Endodermal cell (in vitro differentiated cells): Measurements from ENCODE around the gene ASXL2. TPM values are rescaled to one million over a fixed set of nuclear protein-coding genes. Genes with fewer than 3 reads are reported as not detected.

Experiments
- DNase-seq: peaks from one replicate; pipeline ENCODE4 v3.0.0-alpha.2; 2017
- H3K27ac ChIP-seq: 2 replicates; pipeline ENCODE4 v1.5.1; 2013; ENCODE audit warnings: mild to moderate bottlenecking, low read depth, low read length, moderate library complexity
- H3K27me3 ChIP-seq: 2 replicates; pipeline ENCODE4 v1.6.1; 2013; ENCODE audit warnings: mild to moderate bottlenecking, low read length, moderate library complexity; ENCODE audit not compliant: insufficient read depth, control insufficient read depth, poor library complexity, severe bottlenecking
- H3K36me3 ChIP-seq: 2 replicates; pipeline ENCODE4 v1.7.0; 2013; ENCODE audit warnings: mild to moderate bottlenecking, low read length, moderate library complexity; ENCODE audit not compliant: control insufficient read depth, insufficient read depth
- H3K4me1 ChIP-seq: one replicate; pipeline ENCODE4 v1.7.0; 2013; ENCODE audit warnings: low read length; ENCODE audit not compliant: control insufficient read depth, insufficient read depth
- H3K4me3 ChIP-seq: 2 replicates; pipeline ENCODE4 v1.5.1; 2013; ENCODE audit warnings: mild to moderate bottlenecking, low read length, moderate library complexity
- H3K9ac ChIP-seq: 2 replicates; pipeline ENCODE4 v1.6.1; 2013; ENCODE audit warnings: mild to moderate bottlenecking, low read length, moderate library complexity; ENCODE audit not compliant: poor library complexity, severe bottlenecking; ENCODE audit errors: extremely low read depth
- H3K9me3 ChIP-seq: 2 replicates; pipeline ENCODE4 v1.6.1; 2013; ENCODE audit warnings: mild to moderate bottlenecking, low read length, moderate library complexity; ENCODE audit not compliant: control insufficient read depth
- H3K27ac Mint-ChIP-seq: 2 replicates; pipeline ENCODE4 v1.8.0; 2020; ENCODE audit warnings: mixed read lengths
- H3K27me3 Mint-ChIP-seq: 2 replicates; pipeline ENCODE4 v1.8.0; 2021; ENCODE audit warnings: mild to moderate bottlenecking, mixed read lengths; ENCODE audit not compliant: insufficient read depth
- H3K36me3 Mint-ChIP-seq: 2 replicates; pipeline ENCODE4 v1.8.0; 2020; ENCODE audit warnings: low read depth, mixed read lengths
- H3K4me1 Mint-ChIP-seq: 2 replicates; pipeline ENCODE4 v1.8.0; 2020; ENCODE audit warnings: mixed read lengths
- H3K4me3 Mint-ChIP-seq: 2 replicates; pipeline ENCODE4 v1.8.0; 2020; ENCODE audit warnings: mild to moderate bottlenecking, moderate library complexity, mixed read lengths
- H3K9me3 Mint-ChIP-seq: 2 replicates; pipeline ENCODE4 v1.8.0; 2020; ENCODE audit warnings: mild to moderate bottlenecking, mixed read lengths
- CTCF ChIP-seq: fragments of 200-600 bp; sonication (generic); conservative IDR thresholded peaks from 2 replicates; pipeline ENCODE4 v1.5.0; 2021; ENCODE audit warnings: antibody characterized with exemption, mild to moderate bottlenecking
- WGBS, 2 experiments: methylation state at CpG; one replicate each; pipeline versions ENCODE4 v1.1.5 to v1.1.7; 2013; ENCODE audit warnings: missing lambda C conversion rate in 2 of 2, mixed read lengths in 1 of 2; ENCODE audit not compliant: insufficient coverage in 1 of 2, insufficient read length in 1 of 2; 5-methylcytosine and 5-hydroxymethylcytosine counted together
- total RNA-seq, 2 donors: library from RNA; stranded (reverse); fragmentation: NEBNext Ultra II Directional in 1 of 2; extraction: Animal tissue kit (Norgen Biotek cat#: 25700) in 1 of 2; gene quantifications; 2 replicates in 1 of 2; 3 replicates in 1 of 2; pipeline ENCODE4 v1.2.1, GENCODE V29; 2021

Gene ASXL2
- total RNA-seq, 2 donors from 2014 or later: 33.2 to 41.7 TPM

DNA sequence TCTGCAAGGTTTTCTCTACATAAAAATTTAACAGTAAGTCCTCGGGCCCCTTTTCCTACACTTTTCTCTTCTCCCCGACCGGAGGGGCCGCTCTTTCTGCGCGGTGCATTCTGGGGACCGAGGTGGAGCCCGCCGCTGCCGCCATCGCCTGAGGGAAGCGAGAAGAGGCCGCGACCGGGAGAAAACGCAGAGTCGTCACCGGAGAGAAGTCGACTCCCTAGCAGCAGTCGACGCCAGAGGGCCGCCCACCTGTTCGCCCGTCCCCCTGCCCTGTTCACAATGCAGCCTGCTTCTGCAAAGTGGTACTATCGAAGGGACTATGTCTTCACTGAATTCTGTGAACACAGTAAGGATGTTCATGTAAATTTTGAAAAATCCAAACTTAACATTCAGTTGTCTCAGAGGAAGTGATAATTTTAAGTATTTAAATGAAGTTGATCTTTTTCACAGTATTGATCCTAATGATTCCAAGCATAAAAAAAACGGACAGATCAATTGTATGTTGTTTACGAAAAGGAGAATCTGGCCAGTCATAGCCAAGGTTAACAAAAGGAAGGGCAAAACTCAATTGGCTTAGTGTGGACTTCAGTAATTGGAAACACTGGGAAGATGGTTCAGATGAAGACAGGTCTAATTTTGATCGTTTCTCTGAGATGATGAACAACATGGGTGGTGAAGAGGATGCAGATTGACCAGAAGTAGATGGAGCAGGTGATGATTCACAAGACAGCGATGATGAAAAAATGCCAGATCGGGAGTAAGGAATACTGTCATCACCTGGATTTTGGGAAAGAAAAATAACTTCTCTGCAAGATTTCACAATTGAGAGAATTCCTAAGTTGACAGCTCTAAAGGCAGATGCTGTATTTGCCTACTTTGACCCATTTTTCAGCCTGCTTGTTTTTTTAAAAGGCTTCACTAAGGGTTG lies 55.8 kb downstream of the ASXL2 start:
- peaks cover 11% of the 10 kb centered on the region for H3K9me3 ChIP-seq
- H3K4me1 Mint-ChIP-seq: peaks cover 15% of the 10 kb centered on the region
- DNase-seq: peak; percentile 90
- peak overlapping the region; percentile 24 for H3K27ac Mint-ChIP-seq
- peaks cover 8% of the 10 kb centered on the region for H3K4me1 ChIP-seq
- H3K4me3 Mint-ChIP-seq: peak overlapping the region; percentile 21
- peak; percentile 44 for TF ChIP-seq CTCF
- WGBS, 2 experiments: 93 to 94% methylated on average over 23 to 30 of the region's 30 CpGs
- peaks cover 5% of the 10 kb centered on the region for H3K36me3 ChIP-seq
- H3K27ac ChIP-seq: no peak overlapping the region
- H3K9me3 Mint-ChIP-seq: no peaks in the 10 kb centered on the region
- no peak overlapping the region for H3K9ac ChIP-seq
- no peaks in the 10 kb centered on the region for H3K27me3 ChIP-seq
- H3K36me3 Mint-ChIP-seq: peaks cover 16% of the 10 kb centered on the region
- no peak overlapping the region for H3K4me3 ChIP-seq
- H3K27me3 Mint-ChIP-seq: no peaks in the 10 kb centered on the region

DNA sequence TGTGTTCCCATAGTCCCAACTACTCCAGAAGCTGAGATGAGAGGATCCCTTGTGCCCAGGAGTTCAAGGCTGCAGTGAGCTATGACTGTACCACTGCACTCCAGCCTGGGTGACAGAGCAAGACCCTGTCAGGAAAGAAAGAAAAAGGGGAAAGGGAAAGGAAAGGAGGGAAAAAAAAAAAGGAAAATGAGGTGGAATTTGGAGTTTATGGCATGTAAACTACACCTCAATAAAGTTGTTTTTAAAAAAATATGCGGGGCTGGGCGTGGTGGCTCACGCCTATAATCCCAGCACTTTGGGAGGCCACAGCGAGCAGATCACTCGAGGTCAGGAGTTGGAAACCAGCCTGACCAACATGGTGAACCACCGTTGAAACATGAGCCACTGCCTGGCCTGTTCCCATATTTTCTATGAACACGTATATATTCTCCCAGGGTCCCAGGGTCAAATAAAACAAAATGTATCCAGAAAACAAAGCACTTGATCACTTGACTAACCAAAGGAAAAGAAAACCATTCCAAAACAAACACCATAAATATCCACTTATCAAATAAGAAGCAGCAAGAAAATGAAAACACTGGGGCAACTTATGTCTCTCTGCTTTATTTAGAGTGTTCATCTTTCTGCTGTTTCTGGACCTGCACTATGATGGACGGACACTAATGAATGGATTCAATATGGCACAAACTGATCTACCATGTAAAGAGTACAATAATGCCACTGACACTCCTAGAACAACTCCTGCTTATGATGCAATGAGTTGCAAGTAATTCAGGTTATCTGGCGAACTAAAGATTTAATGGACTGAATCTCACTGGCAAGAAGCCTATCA lies 56.8 kb downstream of the ASXL2 start:
- Histone ChIP-seq H3K9ac (no peak overlapping the region), H3K4me1 (peaks cover 8% of the 10 kb centered on the region), H3K36me3 (peaks cover 5% of the 10 kb centered on the region), H3K4me3 (no peak overlapping the region), H3K9me3 (peaks cover 11% of the 10 kb centered on the region), H3K27ac (no peak overlapping the region), H3K27me3 (no peaks in the 10 kb centered on the region)
- DNase-seq: no peak
- WGBS, 2 experiments: 91 to 98% methylated on average over 7 to 9 of the region's 9 CpGs
- TF ChIP-seq CTCF: no peak
- Mint-ChIP-seq H3K9me3 (no peaks in the 10 kb centered on the region), H3K4me3 (no peak overlapping the region), H3K36me3 (peaks cover 18% of the 10 kb centered on the region), H3K27me3 (no peaks in the 10 kb centered on the region), H3K4me1 (peaks cover 13% of the 10 kb centered on the region), H3K27ac (no peak overlapping the region)

DNA sequence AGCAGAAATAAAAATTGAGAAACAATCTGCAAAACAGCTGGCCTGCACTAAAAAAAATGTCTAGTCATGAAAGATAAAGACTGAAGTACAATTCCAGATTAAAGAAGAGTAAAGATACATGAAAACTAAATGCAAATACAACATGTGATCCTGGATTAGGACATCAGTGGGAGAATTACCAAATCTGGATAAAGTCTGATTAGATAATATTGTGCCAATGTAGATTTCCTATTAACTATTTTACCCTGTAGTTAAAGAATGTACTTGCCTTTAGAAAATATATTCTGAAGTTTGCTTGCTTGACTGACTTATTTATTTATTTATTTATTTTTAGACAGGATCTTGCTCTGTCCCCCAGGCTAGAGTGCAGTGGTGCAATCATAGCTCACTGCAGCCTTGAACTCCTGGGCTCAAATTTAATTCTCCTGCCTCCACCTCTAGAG lies 58.7 kb downstream of the ASXL2 start:
- H3K36me3 ChIP-seq: peaks cover 5% of the 10 kb centered on the region
- no peaks in the 10 kb centered on the region for H3K4me1 ChIP-seq
- Mint-ChIP-seq H3K4me3 (no peak overlapping the region), H3K9me3 (no peaks in the 10 kb centered on the region), H3K4me1 (peaks cover 3% of the 10 kb centered on the region), H3K27me3 (no peaks in the 10 kb centered on the region), H3K27ac (no peak overlapping the region), H3K36me3 (peaks cover 18% of the 10 kb centered on the region)
- H3K27ac ChIP-seq: no peak overlapping the region
- no peak for DNase-seq
- H3K9ac ChIP-seq: no peak overlapping the region
- H3K27me3 ChIP-seq: no peaks in the 10 kb centered on the region
- peak overlapping the region; percentile 6 for H3K4me3 ChIP-seq
- TF ChIP-seq CTCF: no peak
- H3K9me3 ChIP-seq: peaks cover 11% of the 10 kb centered on the region
